ENCODE measurements around the gene RAP1GAP2.
"Not testable (repeated sequence)": the region's sequence is repeated elsewhere in the genome, so short reads cannot be mapped to it uniquely, and the experiment has no call there.

Gene RAP1GAP2

GRCh38 chr17:2770129-2770528 is 26.1 kb upstream of the RAP1GAP2 start:
- H3K36me3 ChIP-seq: no peaks in the 10 kb centered on the region
- no peak overlapping the region for H3K9ac ChIP-seq
- H4K20me1 ChIP-seq: no peaks in the 10 kb centered on the region
- H3K27me3 ChIP-seq: no peaks in the 10 kb centered on the region
- no peak overlapping the region for H3K27ac ChIP-seq
- no peak overlapping the region for H3K4me2 ChIP-seq
- H3K9me3 ChIP-seq (replicated peaks in 1 of 11): no peaks in the 10 kb centered on the region
- TF ChIP-seq Cebpa-rat (IDR thresholded peaks at IDR 0.05): no peak
- peaks cover 0 to 19% (median 15%) of the 10 kb centered on the region in 10 experiments; a peak in 14 of 20 replicates for H3K4me1 ChIP-seq
- H3K4me3 ChIP-seq: no peak overlapping the region

GRCh38 chr17:2775206-2775605 is 21.0 kb upstream of the RAP1GAP2 start:
- no peak overlapping the region for H3K4me2 ChIP-seq
- H3K4me1 ChIP-seq: peaks cover 12 to 39% (median 36%) of the 10 kb centered on the region in 10 experiments; a peak in 19 of 20 replicates
- no peak overlapping the region for H3K4me3 ChIP-seq
- H4K20me1 ChIP-seq: peaks cover 0 to 8% (median 0%) of the 10 kb centered on the region in 11 experiments; a peak in 2 of 22 replicates
- H3K36me3 ChIP-seq: no peaks in the 10 kb centered on the region
- H3K27me3 ChIP-seq: peaks cover 0 to 23% (median 0%) of the 10 kb centered on the region in 11 experiments; a peak in 7 of 22 replicates
- H3K9me3 ChIP-seq (replicated peaks in 1 of 11): no peaks in the 10 kb centered on the region
- H3K27ac ChIP-seq: no peak overlapping the region
- H3K9ac ChIP-seq: no peak overlapping the region
- no peak for TF ChIP-seq Cebpa-rat (IDR thresholded peaks at IDR 0.05)

- Histone ChIP-seq H3K27me3 (peaks cover 0 to 23% (median 0%) of the 10 kb centered on the region in 11 experiments; a peak in 7 of 22 replicates), H4K20me1 (peaks cover 0 to 8% (median 0%) of the 10 kb centered on the region in 11 experiments; a peak in 2 of 22 replicates), H3K27ac (peak overlapping the region in 5 of 11 experiments; percentile 24 to 49 (median 40); a peak in 7 of 22 replicates), H3K9me3 (replicated peaks in 1 of 11) (no peaks in the 10 kb centered on the region), H3K4me2 (peak overlapping the region; percentile 85 to 99 (median 98)), H3K9ac (peak overlapping the region; percentile 33 to 77 (median 67); a peak in 21 of 22 replicates), H3K4me3 (peak overlapping the region; percentile 47 to 75 (median 66)), H3K36me3 (no peaks in the 10 kb centered on the region), H3K4me1 (peaks cover 15 to 51% (median 46%) of the 10 kb centered on the region in 10 experiments)
- TF ChIP-seq Cebpa-rat (IDR thresholded peaks at IDR 0.05): no peak
These were observed 19.5 kb upstream of the RAP1GAP2 start for GRCh38 chr17:2776589-2777241.

- Histone ChIP-seq H3K4me3 (peak overlapping the region; percentile 47 to 75 (median 66)), H3K9me3 (replicated peaks in 1 of 11) (no peaks in the 10 kb centered on the region), H3K4me1 (peaks cover 21 to 58% (median 52%) of the 10 kb centered on the region in 10 experiments), H3K36me3 (no peaks in the 10 kb centered on the region), H3K27ac (peak overlapping the region in 3 of 11 experiments; percentile 20 to 42 (median 24); a peak in 3 of 22 replicates), H4K20me1 (peaks cover 0 to 8% (median 0%) of the 10 kb centered on the region in 11 experiments; a peak in 2 of 22 replicates), H3K9ac (peak overlapping the region; percentile 25 to 77 (median 67); a peak in 19 of 22 replicates), H3K27me3 (peaks cover 0 to 23% (median 0%) of the 10 kb centered on the region in 11 experiments; a peak in 7 of 22 replicates), H3K4me2 (peak overlapping the region; percentile 85 to 99 (median 98))
- TF ChIP-seq Cebpa-rat (IDR thresholded peaks at IDR 0.05): no peak
These were observed 18.9 kb upstream of the RAP1GAP2 start for GRCh38 chr17:2777242-2777867.

- H3K9me3 ChIP-seq (replicated peaks in 1 of 11): no peaks in the 10 kb centered on the region; a peak in 1 of 22 replicates
- peaks cover 0 to 23% (median 0%) of the 10 kb centered on the region in 11 experiments; a peak in 7 of 22 replicates for H3K27me3 ChIP-seq
- no peak overlapping the region for H3K27ac ChIP-seq
- no peak for TF ChIP-seq Cebpa-rat (IDR thresholded peaks at IDR 0.05)
- peak overlapping the region in 7 of 11 experiments; percentile 7 to 60 (median 19); a peak in 8 of 22 replicates for H3K4me2 ChIP-seq
- no peaks in the 10 kb centered on the region for H3K36me3 ChIP-seq
- no peak overlapping the region for H3K4me3 ChIP-seq
- peaks cover 0 to 8% (median 0%) of the 10 kb centered on the region in 11 experiments; a peak in 2 of 22 replicates for H4K20me1 ChIP-seq
- H3K4me1 ChIP-seq: peaks cover 28 to 66% (median 56%) of the 10 kb centered on the region in 10 experiments
- no peak overlapping the region for H3K9ac ChIP-seq
These were observed 17.7 kb upstream of the RAP1GAP2 start for GRCh38 chr17:2778489-2778888.

GRCh38 chr17:2779545-2779944 is 16.7 kb upstream of the RAP1GAP2 start:
- no peak overlapping the region for H3K9ac ChIP-seq
- no peak overlapping the region for H3K27ac ChIP-seq
- peaks cover 29 to 68% (median 56%) of the 10 kb centered on the region in 10 experiments for H3K4me1 ChIP-seq
- H3K9me3 ChIP-seq (replicated peaks in 1 of 11): peaks cover 0 to 4% (median 0%) of the 10 kb centered on the region in 11 experiments; a peak in 1 of 22 replicates
- no peak for TF ChIP-seq Cebpa-rat (IDR thresholded peaks at IDR 0.05)
- H3K4me3 ChIP-seq: no peak overlapping the region
- peak overlapping the region; percentile 7 to 60 (median 35); a peak in 16 of 22 replicates for H3K4me2 ChIP-seq
- H3K36me3 ChIP-seq: no peaks in the 10 kb centered on the region
- peaks cover 0 to 8% (median 0%) of the 10 kb centered on the region in 11 experiments; a peak in 2 of 22 replicates for H4K20me1 ChIP-seq
- H3K27me3 ChIP-seq: peaks cover 0 to 23% (median 0%) of the 10 kb centered on the region in 11 experiments; a peak in 7 of 22 replicates

GRCh38 chr17:2780256-2780655 is 16.0 kb upstream of the RAP1GAP2 start:
- no peak overlapping the region for H3K27ac ChIP-seq
- no peaks in the 10 kb centered on the region for H3K36me3 ChIP-seq
- H3K4me1 ChIP-seq: peaks cover 29 to 75% (median 61%) of the 10 kb centered on the region in 10 experiments
- peaks cover 0 to 4% (median 0%) of the 10 kb centered on the region in 11 experiments; a peak in 1 of 22 replicates for H3K9me3 ChIP-seq (replicated peaks in 1 of 11)
- peaks cover 0 to 23% (median 0%) of the 10 kb centered on the region in 11 experiments; a peak in 7 of 22 replicates for H3K27me3 ChIP-seq
- no peak overlapping the region for H3K4me3 ChIP-seq
- H3K4me2 ChIP-seq: peak overlapping the region in 6 of 11 experiments; percentile 7 to 60 (median 40); a peak in 4 of 22 replicates
- H3K9ac ChIP-seq: no peak overlapping the region
- no peak for TF ChIP-seq Cebpa-rat (IDR thresholded peaks at IDR 0.05)
- peaks cover 0 to 8% (median 0%) of the 10 kb centered on the region in 11 experiments; a peak in 2 of 22 replicates for H4K20me1 ChIP-seq

GRCh38 chr17:2780931-2781454 is 15.2 kb upstream of the RAP1GAP2 start:
- TF ChIP-seq Cebpa-rat (IDR thresholded peaks at IDR 0.05): no peak
- H3K9me3 ChIP-seq (replicated peaks in 1 of 11): peaks cover 0 to 4% (median 0%) of the 10 kb centered on the region in 11 experiments; a peak in 1 of 22 replicates
- peaks cover 34 to 81% (median 64%) of the 10 kb centered on the region in 10 experiments for H3K4me1 ChIP-seq
- peaks cover 0 to 17% (median 0%) of the 10 kb centered on the region in 11 experiments; a peak in 7 of 22 replicates for H3K27me3 ChIP-seq
- no peak overlapping the region for H3K4me3 ChIP-seq
- peak overlapping the region in 3 of 11 experiments; percentile 3 to 77 (median 77); a peak in 1 of 22 replicates for H3K4me2 ChIP-seq
- H3K9ac ChIP-seq: no peak overlapping the region
- peaks cover 0 to 8% (median 0%) of the 10 kb centered on the region in 11 experiments; a peak in 2 of 22 replicates for H4K20me1 ChIP-seq
- no peak overlapping the region for H3K27ac ChIP-seq
- H3K36me3 ChIP-seq: no peaks in the 10 kb centered on the region

GRCh38 chr17:2781598-2781997 is 14.6 kb upstream of the RAP1GAP2 start:
- not testable (repeated sequence) for H3K9ac ChIP-seq; H3K36me3 ChIP-seq; H3K4me3 ChIP-seq; H3K9me3 ChIP-seq (replicated peaks in 1 of 11); H4K20me1 ChIP-seq; H3K27ac ChIP-seq
- Histone ChIP-seq H3K27me3 (peaks cover 0 to 10% (median 0%) of the 10 kb centered on the region in 11 experiments; a peak in 7 of 22 replicates), H3K4me2 (peak overlapping the region in 10 of 11 experiments; percentile 9 to 77 (median 56); a peak in 16 of 22 replicates), H3K4me1 (peaks cover 38 to 82% (median 67%) of the 10 kb centered on the region in 10 experiments)

Measured in BLaER1 treated with 17β-estradiol and CSF1 and Interleukin-3, amounts not matched to agents 10 nM and 100 nM (cell line).